Transverse colon (tissue), 3 donors: Measurements from ENCODE around the gene CSGALNACT2.

Source experiments
- CTCF ChIP-seq, 5 experiments: fragments of 200-600 bp in 3 of 5; fragments of 450-650 bp in 2 of 5; sonication (generic) in 3 of 5; IDR thresholded peaks; 1 replicate in 2 of 5; 2 replicates in 3 of 5; pipeline ENCODE4 v1.5.1; 2016 to 2017; ENCODE audit warnings: antibody characterized with exemption in 5 of 5, inconsistent platforms in 3 of 5, mild to moderate bottlenecking in 2 of 5, moderate library complexity in 1 of 5
- POLR2A ChIP-seq: fragments of 450-650 bp; IDR thresholded peaks from one replicate; pipeline ENCODE4 v1.6.1; 2016; ENCODE audit warnings: antibody characterized with exemption, mild to moderate bottlenecking, moderate library complexity

- TF ChIP-seq CTCF (IDR thresholded peaks at IDR 0.05) (no peak), POLR2A (no peak)
Measured at GRCh38 chr10:43230909-43231522, 92.8 kb downstream of the CSGALNACT2 start.
